Dendritic cell treated with granulocyte-macrophage colony-stimulating factor and Interleukin-4, amounts not matched to agents 40 ng/mL and 50 ng/mL, for 4 days (primary cell): ENCODE results near the gene TBC1D1.

Experiments
- H3K27ac Mint-ChIP-seq: one replicate; pipeline ENCODE4 v1.8.0; 2022; ENCODE audit warnings: mild to moderate bottlenecking, mixed read lengths
- H3K27me3 Mint-ChIP-seq: one replicate; pipeline ENCODE4 v1.8.0; 2022; ENCODE audit warnings: mild to moderate bottlenecking, mixed read lengths
- H3K36me3 Mint-ChIP-seq: one replicate; pipeline ENCODE4 v1.8.0; 2022; ENCODE audit warnings: low read depth, mixed read lengths
- H3K4me1 Mint-ChIP-seq: one replicate; pipeline ENCODE4 v1.8.0; 2022; ENCODE audit warnings: low read depth, mixed read lengths
- H3K4me3 Mint-ChIP-seq: one replicate; pipeline ENCODE4 v1.8.0; 2022; ENCODE audit warnings: mild to moderate bottlenecking, moderate library complexity, mixed read lengths
- H3K9me3 Mint-ChIP-seq: one replicate; pipeline ENCODE4 v1.8.0; 2022; ENCODE audit warnings: mixed read lengths
- intact Hi-C: fragments of 100-400 bp; cut with micrococcal nuclease; formaldehyde crosslinking; loops from one replicate; pipeline ENCODE4 v1.15.0; 2022

Gene TBC1D1

DNA sequence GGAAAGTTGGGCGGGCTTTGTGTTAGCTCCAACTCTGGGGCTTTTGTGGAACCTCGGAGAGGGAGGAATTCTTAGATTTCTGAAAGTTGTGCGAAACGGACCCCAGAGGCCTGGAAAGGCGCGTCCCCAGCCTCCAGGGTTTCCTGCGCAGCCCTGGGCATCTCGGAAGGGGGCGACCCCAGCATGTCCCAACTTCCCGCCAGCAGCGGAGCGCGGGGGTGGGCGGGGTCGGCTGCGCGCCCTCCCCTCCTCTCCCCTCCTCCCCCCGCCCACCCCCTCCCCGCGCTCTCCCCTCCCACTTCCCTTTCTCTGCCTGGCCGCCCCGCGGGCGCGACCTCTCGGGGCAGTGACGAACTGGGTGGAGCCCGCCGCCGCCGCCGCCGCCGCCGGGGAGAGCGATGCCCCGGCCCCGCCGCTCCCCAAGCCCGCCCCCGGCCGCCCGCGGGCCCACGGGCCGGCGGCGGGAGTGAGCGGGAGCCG, 86.1 kb downstream of the TBC1D1 start:
- intact Hi-C loops, result loop anchor here (5.0 kb wide), 3 partner anchors 150 to 290 kb away; partner anchors contain the start of genes PGM2 and RELL1
- peaks cover 9% of the 10 kb centered on the region for H3K36me3 Mint-ChIP-seq
- H3K27me3 Mint-ChIP-seq, result no peaks in the 10 kb centered on the region
- peak overlapping the region; percentile 74 for H3K4me3 Mint-ChIP-seq
- H3K27ac Mint-ChIP-seq, result peak overlapping the region; percentile 79
- peaks cover 38% of the 10 kb centered on the region for H3K4me1 Mint-ChIP-seq
- no peaks in the 10 kb centered on the region for H3K9me3 Mint-ChIP-seq

DNA sequence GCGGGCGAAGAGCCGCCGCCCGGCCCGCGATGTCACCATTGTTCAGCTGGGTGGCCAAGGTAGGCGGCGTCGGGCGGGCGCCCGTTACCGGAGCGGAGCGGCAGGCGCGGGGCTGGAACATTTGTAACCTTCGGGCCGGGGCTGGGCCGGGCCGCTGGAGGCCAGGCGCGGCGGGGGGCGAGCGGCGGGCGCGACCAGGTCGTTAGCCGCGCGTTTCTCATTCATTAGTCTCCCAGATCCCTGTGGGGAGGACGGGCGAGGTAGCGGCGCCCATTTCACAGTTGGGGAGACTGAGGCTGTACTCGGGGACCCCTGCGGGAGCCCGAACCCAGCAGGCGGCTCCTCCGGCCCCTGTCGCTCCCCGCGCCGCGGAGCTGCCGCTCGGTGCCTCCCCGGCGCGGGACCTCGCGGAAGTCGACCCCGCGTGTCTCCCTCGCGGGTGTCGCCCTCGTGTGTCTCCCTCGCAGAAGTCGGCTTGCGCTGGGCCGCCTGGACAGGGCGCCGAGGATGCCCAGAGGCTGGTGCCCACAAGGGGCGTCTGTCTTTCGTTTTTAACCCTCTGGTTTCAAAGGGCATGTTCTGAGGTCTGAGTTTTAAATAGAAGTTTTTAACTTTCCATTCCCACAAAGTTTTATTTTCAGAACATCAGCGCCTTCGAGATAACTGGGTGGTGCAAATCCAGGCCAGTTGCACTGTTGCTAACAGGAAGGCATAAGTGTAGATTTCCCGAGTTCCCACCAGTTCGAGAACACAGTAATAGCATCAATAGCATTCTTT, 86.8 kb downstream of the TBC1D1 start:
- H3K4me3 Mint-ChIP-seq, result peak overlapping the region; percentile 74
- peaks cover 44% of the 10 kb centered on the region for H3K4me1 Mint-ChIP-seq
- intact Hi-C loops, result loop anchor here (5.0 kb wide), 3 partner anchors 150 to 290 kb away; partner anchors contain the start of genes PGM2 and RELL1
- H3K9me3 Mint-ChIP-seq, result no peaks in the 10 kb centered on the region
- peak overlapping the region; percentile 79 for H3K27ac Mint-ChIP-seq
- peaks cover 10% of the 10 kb centered on the region for H3K36me3 Mint-ChIP-seq
- no peaks in the 10 kb centered on the region for H3K27me3 Mint-ChIP-seq

DNA sequence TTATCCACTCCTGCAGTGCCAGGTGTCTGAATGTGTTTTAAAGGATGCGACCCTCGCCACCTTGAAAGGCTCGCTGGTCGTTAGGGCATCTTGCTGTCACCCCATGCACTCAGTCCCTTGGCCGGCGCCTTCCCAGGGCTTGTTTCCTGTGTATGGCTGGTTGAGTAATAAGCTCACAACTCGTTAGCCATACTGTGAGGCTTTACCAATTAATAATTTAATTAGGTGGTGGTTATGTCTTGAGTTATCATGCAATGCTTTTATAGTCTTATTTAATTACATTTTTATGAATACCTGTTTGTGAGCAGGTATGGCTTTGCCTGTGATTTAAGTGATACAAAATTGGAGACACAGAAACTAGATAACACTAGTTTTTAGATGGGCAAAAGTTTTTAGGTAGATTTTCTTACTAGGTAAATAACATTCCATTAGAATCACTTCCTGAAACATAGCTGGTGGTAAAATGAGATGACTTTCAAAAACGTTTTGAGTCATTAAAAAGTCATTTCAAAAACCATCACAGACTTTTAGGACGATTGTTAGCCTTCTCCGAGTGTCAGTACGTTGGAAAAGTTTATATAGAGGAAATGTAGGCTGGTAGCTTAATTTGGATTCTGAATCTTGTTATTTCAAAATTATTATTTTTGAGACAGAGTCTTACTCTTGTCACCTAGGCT, 87.5 kb downstream of the TBC1D1 start:
- Mint-ChIP-seq H3K4me1 (peaks cover 51% of the 10 kb centered on the region), H3K36me3 (peaks cover 17% of the 10 kb centered on the region), H3K9me3 (no peaks in the 10 kb centered on the region), H3K4me3 (peak overlapping the region; percentile 74), H3K27ac (peak overlapping the region; percentile 79), H3K27me3 (no peaks in the 10 kb centered on the region)
- intact Hi-C loops, result loop anchor here (5.0 kb wide), 3 partner anchors 151 to 291 kb away; partner anchors contain the start of genes PGM2 and RELL1

DNA sequence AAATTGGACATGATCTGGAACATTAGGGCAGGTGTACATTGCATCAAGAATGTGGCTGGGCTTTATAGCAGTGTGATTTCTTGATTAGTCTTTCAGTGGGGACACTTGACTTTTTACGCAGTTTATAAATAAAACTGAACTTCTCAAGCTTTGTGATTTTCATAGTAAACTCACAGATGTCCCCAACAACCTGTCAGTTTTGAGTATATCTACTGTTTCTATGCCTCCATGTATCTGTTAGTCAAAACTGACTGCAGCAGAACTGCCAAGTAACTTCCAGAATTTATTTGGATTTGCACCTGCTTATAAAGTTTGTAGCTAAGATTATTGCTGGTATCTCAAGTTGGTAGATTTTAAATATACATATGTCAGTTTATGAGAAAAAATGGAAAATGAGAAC, 89.4 kb downstream of the TBC1D1 start:
- Mint-ChIP-seq H3K27me3 (no peaks in the 10 kb centered on the region), H3K4me3 (no peak overlapping the region), H3K4me1 (peaks cover 53% of the 10 kb centered on the region), H3K9me3 (no peaks in the 10 kb centered on the region), H3K27ac (no peak overlapping the region), H3K36me3 (peaks cover 17% of the 10 kb centered on the region)
- intact Hi-C loops, result loop anchor here (5.0 kb wide), 1 partner anchor 52 kb away; no protein-coding TSS in a partner anchor

DNA sequence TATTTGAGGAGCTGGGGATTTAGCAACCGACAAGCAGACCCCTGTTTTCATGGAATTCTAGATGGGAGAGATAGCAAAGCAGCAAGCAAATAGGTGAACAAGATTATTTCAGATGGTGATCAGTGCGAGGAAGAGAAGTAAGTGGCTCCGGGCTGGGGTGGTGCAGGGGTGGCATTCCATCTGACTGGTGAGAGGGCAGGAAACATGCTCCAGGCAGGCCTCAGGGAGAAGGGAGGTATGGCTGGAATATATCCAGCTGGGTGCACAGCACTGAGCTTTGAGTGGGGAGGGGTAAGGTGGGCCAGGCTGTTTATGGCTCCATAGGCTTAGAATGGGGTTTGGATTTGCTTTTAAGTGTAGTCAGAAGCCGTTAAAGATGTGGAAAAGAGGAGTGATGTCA, 90.5 kb downstream of the TBC1D1 start:
- Mint-ChIP-seq H3K27ac (peak overlapping the region; percentile 9), H3K4me1 (peaks cover 54% of the 10 kb centered on the region), H3K4me3 (no peak overlapping the region), H3K9me3 (no peaks in the 10 kb centered on the region), H3K27me3 (no peaks in the 10 kb centered on the region), H3K36me3 (peaks cover 17% of the 10 kb centered on the region)
- intact Hi-C loops, result loop anchor here (5.0 kb wide), 1 partner anchor 51 kb away; no protein-coding TSS in a partner anchor

DNA sequence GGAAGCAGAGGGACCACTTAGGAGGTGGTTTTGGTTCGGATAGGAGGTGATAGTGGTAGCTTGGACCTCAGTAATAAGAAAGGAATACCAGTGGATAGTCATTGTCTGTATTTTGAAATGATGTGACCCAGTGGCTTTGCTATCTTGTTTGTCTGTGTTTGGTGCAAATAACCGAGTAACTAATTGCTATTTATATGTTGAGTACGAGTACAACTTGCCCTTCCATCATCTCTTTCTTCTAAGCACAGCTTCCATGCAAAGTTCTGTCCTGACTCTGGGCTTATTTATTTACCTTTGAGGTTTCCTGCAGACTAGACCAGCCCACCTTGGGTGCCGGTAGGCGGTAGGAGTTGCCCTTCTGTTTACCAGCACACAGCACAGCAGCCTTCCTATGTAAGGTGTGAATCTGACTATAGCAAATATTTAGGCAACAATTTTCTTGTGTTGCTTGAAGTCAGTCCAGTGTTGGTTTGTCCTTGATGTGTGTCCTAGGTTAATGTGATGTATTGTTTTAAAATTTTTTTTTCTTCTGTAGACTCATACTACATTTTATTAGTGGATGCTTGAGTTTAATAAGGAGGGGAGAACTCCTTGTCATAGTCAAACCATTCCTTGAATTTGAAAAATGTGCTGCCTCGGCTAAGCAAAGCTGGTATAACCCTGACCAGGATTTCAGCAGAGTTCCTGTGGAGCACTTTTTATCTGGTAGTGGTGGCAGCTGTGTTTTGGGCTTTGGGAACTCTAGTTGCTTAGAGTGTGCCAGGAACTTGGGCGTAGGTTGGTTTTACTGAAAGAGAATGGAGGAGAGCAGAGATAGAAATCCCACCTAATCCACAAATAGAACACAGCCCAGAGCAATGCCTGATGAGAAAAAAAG, 91.2 kb downstream of the TBC1D1 start:
- Mint-ChIP-seq H3K4me3 (no peak overlapping the region), H3K9me3 (no peaks in the 10 kb centered on the region), H3K4me1 (peaks cover 56% of the 10 kb centered on the region), H3K27ac (peak overlapping the region; percentile 9), H3K27me3 (no peaks in the 10 kb centered on the region), H3K36me3 (peaks cover 17% of the 10 kb centered on the region)
- intact Hi-C loops, result loop anchor here (5.0 kb wide), 1 partner anchor 50 kb away; no protein-coding TSS in a partner anchor

DNA sequence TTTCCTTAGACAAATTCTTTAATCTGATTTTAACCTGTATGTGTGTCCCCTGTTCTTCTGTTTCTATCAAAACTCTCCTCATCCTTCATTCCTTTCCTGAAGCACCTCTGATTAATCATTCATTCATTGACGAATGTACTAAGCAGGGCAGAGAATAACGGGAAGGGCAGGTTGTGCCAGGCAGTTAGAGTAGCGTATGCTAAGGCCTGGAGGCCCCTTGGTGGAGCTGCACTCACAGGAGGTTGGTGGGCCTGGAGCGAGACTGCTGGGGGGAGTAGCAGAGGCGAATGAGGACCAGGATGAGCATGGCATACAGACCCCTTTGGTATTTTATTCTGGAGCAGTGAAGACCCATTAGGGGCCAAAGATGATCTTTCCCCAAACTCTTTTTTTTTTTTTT, 91.9 kb downstream of the TBC1D1 start:
- intact Hi-C loops, result loop anchor here (5.0 kb wide), 1 partner anchor 50 kb away; no protein-coding TSS in a partner anchor
- peaks cover 56% of the 10 kb centered on the region for H3K4me1 Mint-ChIP-seq
- peaks cover 23% of the 10 kb centered on the region for H3K36me3 Mint-ChIP-seq
- H3K9me3 Mint-ChIP-seq, result no peaks in the 10 kb centered on the region
- H3K27ac Mint-ChIP-seq, result peak overlapping the region; percentile 20
- no peaks in the 10 kb centered on the region for H3K27me3 Mint-ChIP-seq
- no peak overlapping the region for H3K4me3 Mint-ChIP-seq

DNA sequence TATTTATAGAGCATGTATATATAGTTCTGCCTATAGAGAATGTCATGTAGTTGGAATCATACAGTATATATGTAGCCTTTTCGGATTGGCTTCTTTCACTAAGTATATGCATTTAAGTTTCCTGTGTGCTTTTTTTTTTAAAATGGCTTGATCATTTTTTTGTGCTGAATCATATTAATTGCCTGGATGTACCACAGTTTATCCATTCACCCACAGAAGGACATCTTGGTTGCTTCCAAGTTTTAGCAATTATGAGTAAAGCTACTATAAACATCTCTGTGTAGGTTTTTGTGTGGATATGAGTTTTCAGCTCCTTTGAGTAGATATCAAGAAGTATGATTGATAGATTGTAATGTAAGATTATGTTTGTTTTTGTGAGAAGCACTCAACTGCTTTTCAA, 93.1 kb downstream of the TBC1D1 start:
- Mint-ChIP-seq H3K36me3 (peaks cover 32% of the 10 kb centered on the region), H3K27me3 (no peaks in the 10 kb centered on the region), H3K4me1 (peaks cover 59% of the 10 kb centered on the region), H3K9me3 (no peaks in the 10 kb centered on the region), H3K4me3 (no peak overlapping the region), H3K27ac (no peak overlapping the region)
- intact Hi-C loops, result loop anchor here (5.0 kb wide), 1 partner anchor 48 kb away; no protein-coding TSS in a partner anchor

DNA sequence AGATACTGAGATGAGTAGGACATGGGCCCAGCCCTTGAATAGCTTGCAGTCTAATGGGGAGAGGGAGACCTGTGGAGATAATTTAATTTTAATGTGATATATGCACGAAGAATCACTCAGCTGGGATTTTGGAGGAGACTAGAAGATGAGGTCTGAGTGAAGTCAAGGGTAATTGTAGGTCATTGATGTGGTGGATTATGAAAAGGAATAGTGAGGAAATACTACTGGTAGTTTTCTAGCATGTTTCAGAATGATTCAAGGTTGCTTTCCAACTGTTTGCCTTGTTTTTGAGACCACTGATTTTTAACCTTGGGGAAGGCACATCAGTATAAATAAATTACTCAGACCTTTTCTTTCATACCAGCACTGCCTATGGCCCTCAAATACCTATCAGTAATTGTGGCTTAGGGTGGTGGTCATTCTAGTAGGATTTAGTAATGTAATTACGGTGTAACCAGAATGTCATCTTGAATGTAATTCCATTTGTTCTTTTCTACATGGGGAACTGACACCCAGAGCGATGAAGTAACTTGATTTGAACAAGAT, 94.9 kb downstream of the TBC1D1 start:
- intact Hi-C loops, result no loop called here
- peaks cover 23% of the 10 kb centered on the region for H3K36me3 Mint-ChIP-seq
- H3K4me1 Mint-ChIP-seq, result peaks cover 55% of the 10 kb centered on the region
- H3K27me3 Mint-ChIP-seq, result no peaks in the 10 kb centered on the region
- peak overlapping the region; percentile 37 for H3K27ac Mint-ChIP-seq
- no peaks in the 10 kb centered on the region for H3K9me3 Mint-ChIP-seq
- H3K4me3 Mint-ChIP-seq, result no peak overlapping the region

DNA sequence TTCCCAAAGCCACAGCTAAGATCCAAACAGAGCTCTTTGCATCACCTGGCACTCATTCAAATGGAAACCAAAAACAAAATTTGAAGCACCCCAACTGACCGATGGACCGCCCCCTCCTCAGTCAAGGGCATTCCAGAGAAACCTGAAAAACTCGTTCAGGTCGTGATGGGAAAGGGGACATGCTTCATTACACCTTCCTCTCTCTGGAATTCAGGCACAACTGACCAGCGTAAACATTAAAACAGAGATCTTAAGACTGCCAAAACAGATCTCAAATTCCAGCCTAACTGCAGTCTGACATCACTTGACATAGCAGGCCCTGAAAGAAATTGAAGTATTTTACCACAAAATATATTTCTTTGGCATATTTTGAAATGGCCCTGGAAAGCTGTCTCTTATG, 97.8 kb downstream of the TBC1D1 start:
- Mint-ChIP-seq H3K4me3 (no peak overlapping the region), H3K27me3 (no peaks in the 10 kb centered on the region), H3K4me1 (peaks cover 50% of the 10 kb centered on the region), H3K9me3 (no peaks in the 10 kb centered on the region), H3K36me3 (peaks cover 24% of the 10 kb centered on the region), H3K27ac (peak overlapping the region; percentile 93)
- intact Hi-C loops, result no loop called here

DNA sequence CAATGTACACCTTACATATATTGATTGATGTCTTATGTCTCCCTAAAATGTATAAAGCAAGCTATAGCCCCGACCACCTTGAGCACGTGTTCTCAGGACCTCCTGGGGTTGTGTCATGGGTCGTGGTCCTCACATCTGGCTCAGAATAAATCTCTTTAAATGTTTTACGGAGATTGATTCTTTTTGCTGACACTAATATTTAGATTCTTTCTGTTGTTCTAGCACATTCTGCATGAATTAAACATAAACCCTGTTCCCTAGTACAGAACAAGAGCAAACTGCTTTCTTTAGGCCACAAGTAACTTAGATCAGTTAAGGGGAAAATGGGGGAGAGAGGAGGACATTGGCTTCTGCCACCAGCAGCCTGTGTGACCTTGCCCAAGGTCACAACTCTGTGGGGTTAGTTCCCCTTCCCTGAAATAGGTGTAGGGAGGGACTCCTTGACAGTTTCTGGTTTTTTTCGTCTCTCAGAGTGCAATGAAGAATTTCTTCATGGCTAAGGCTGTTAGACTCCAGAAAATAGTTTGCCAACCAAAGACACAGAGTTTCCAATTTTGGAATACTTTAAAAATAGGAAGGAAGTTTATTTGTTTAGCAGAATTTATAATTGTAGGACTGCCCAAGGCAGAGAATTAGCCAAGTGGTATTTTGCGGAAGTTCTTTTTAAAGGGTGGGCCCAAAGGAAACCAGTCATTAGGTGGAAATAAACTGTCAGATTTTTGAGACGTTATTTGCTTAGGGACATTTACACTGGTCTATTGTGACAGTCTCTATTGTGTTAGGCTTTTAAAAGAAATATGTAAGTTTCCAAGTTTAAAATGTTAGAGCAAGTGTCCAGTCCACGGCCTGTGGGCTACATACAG, 98.7 kb downstream of the TBC1D1 start:
- Mint-ChIP-seq H3K27ac (peak overlapping the region; percentile 93), H3K9me3 (no peaks in the 10 kb centered on the region), H3K4me1 (peaks cover 60% of the 10 kb centered on the region), H3K27me3 (no peaks in the 10 kb centered on the region), H3K4me3 (no peak overlapping the region), H3K36me3 (peaks cover 24% of the 10 kb centered on the region)
- intact Hi-C loops, result no loop called here

DNA sequence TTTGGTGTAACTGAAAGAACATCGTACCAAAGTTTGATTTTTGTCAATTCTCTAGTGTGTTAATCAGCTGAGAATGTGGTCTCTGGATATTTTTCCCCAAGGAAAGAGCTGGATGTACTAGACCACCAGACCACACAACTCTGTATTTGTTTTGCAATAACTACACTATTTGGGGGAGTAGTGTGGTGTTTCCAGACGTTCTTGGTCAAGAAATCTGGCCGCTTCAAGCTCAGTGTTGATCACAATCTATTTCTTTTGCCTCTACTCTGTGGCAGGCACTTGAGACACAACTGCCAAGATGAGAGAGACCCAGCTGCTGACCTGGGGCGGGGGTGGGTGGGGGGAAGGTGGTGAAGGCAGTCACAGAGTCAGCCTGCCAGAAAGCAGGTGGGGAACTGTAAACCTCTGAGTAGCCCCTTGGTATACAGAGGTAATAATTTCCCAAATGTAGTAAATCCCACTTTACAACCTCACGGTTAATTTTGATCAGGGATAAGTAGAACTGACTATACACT, 99.9 kb downstream of the TBC1D1 start:
- Mint-ChIP-seq H3K9me3 (no peaks in the 10 kb centered on the region), H3K36me3 (peaks cover 31% of the 10 kb centered on the region), H3K27ac (peak overlapping the region; percentile 93), H3K27me3 (no peaks in the 10 kb centered on the region), H3K4me1 (peaks cover 66% of the 10 kb centered on the region), H3K4me3 (no peak overlapping the region)
- intact Hi-C loops, result no loop called here
